ENCODE data around the gene RNF31. TPM values are rescaled to one million over a fixed set of nuclear protein-coding genes. Genes with fewer than 3 reads are reported as not detected.

Gene RNF31
- polyA plus RNA-seq, 1 donor from 2014 or later = 98.7 TPM

DNA sequence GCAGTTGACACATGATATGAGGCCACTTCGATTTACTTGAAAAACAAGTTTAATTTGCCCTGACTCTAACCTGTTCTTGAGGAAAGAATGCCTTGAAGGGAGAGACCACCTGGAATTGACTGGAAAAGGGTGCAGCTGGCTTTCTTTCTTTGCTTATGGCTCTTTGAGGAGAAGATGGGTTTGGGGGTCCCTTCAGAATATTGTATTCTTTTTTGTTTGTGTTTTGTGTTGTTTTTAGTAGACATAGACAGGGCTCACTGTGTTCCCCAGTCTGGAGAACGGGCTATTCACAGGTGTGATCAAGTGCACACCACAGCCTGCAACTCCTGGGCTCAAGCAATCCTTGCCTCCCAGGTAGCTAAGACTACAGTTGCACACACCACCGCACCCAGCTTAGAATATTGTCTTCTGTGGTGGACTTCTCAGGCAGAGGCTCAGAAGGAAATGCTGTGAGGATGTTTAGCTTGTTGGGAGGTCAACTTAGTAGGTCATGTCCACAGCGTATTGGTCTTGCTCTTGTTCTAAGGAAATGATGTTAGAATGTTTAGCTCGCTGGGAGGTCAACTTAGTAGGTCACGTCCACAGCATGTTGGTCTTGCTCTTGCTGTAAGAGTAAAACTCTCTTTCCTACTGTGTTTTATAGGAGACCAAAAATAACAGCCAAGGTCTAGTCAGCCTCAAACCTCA lies 31.0 kb upstream of the RNF31 start:
- H3K27ac ChIP-seq (ENCODE audit: low read length) = no peak overlapping the region
- TF ChIP-seq EP300 (conservative IDR thresholded peaks at IDR 0.05; ENCODE audit: poor library complexity, severe bottlenecking) = no peak
- TF ChIP-seq TAF1 (IDR thresholded peaks at IDR 0.05; ENCODE audit: low read depth) = no peak
- TF ChIP-seq, protein P1, sequence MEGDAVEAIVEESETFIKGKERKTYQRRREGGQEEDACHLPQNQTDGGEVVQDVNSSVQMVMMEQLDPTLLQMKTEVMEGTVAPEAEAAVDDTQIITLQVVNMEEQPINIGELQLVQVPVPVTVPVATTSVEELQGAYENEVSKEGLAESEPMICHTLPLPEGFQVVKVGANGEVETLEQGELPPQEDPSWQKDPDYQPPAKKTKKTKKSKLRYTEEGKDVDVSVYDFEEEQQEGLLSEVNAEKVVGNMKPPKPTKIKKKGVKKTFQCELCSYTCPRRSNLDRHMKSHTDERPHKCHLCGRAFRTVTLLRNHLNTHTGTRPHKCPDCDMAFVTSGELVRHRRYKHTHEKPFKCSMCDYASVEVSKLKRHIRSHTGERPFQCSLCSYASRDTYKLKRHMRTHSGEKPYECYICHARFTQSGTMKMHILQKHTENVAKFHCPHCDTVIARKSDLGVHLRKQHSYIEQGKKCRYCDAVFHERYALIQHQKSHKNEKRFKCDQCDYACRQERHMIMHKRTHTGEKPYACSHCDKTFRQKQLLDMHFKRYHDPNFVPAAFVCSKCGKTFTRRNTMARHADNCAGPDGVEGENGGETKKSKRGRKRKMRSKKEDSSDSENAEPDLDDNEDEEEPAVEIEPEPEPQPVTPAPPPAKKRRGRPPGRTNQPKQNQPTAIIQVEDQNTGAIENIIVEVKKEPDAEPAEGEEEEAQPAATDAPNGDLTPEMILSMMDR (IDR thresholded peaks at IDR 0.05; ENCODE audit: poor library complexity, severe bottlenecking) = no peak
- TF ChIP-seq RAD21 (conservative IDR thresholded peaks at IDR 0.05) = no peak
- TF ChIP-seq EZH2 (IDR thresholded peaks at IDR 0.05; ENCODE audit: borderline replicate concordance, insufficient read depth, low read length, poor library complexity, severe bottlenecking) = no peak
- TF ChIP-seq SMC3 (conservative IDR thresholded peaks at IDR 0.05; ENCODE audit: poor library complexity) = no peak
- no peak for TF ChIP-seq REST (IDR thresholded peaks at IDR 0.05; ENCODE audit: borderline replicate concordance)
- TF ChIP-seq MXI1 (conservative IDR thresholded peaks at IDR 0.05; ENCODE audit: poor library complexity, severe bottlenecking) = no peak
- TF ChIP-seq POLR2AphosphoS5 (IDR thresholded peaks at IDR 0.05) = no peak
- peaks cover 10% of the 10 kb centered on the region for H3K79me2 ChIP-seq (replicated peaks; ENCODE audit: insufficient read depth, low read length)
- peak overlapping the region; percentile 98 for H3K9ac ChIP-seq (ENCODE audit: low read length)
- no peaks in the 10 kb centered on the region for H3K9me2 ChIP-seq (ENCODE audit: insufficient read depth, low read length)
- H3K4me2 ChIP-seq (ENCODE audit: low read length) = peak overlapping the region; percentile 63
- H3K27me3 ChIP-seq (ENCODE audit: insufficient read depth, low read depth, low read length) = no peaks in the 10 kb centered on the region
- H2AFZ ChIP-seq (ENCODE audit: low read depth, low read length) = no peak overlapping the region
- no peaks in the 10 kb centered on the region for H3F3A ChIP-seq (ENCODE audit: insufficient read depth, low read length, poor library complexity, severe bottlenecking)
- H3K4me3 ChIP-seq (ENCODE audit: low read length) = peak overlapping the region; percentile 89
- H3K9me3 ChIP-seq (ENCODE audit: low read length) = no peaks in the 10 kb centered on the region
- no peaks in the 10 kb centered on the region for H3K36me3 ChIP-seq (ENCODE audit: insufficient read depth, low read length)
- no peaks in the 10 kb centered on the region for H4K20me1 ChIP-seq (ENCODE audit: insufficient read depth)

DNA sequence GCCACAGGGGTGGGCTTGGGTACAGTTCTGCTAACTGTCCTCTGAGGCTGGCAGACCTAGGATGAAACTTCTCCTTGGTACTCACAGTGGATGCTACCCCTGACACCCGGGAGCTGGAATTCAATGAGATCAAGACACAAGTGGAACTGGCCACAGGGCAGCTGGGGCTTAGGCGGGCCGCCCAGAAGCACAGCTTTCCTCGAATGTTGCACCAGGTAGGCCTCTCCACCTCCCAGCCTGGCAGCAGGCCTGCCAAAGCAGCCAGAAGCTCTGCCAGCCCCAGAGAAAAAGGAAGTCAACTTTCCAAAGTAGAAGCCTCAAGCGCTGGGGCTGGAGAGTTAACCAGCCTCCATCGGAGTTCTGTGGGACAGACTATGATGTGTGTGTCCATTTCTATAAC lies 30.1 kb upstream of the RNF31 start:
- H3K27ac ChIP-seq (ENCODE audit: low read length) = no peak overlapping the region
- no peak overlapping the region for H2AFZ ChIP-seq (ENCODE audit: low read depth, low read length)
- H3K27me3 ChIP-seq (ENCODE audit: insufficient read depth, low read depth, low read length) = no peaks in the 10 kb centered on the region
- no peak overlapping the region for H3K9ac ChIP-seq (ENCODE audit: low read length)
- no peaks in the 10 kb centered on the region for H3K36me3 ChIP-seq (ENCODE audit: insufficient read depth, low read length)
- no peaks in the 10 kb centered on the region for H4K20me1 ChIP-seq (ENCODE audit: insufficient read depth)
- peaks cover 10% of the 10 kb centered on the region for H3K79me2 ChIP-seq (replicated peaks; ENCODE audit: insufficient read depth, low read length)
- no peaks in the 10 kb centered on the region for H3K9me2 ChIP-seq (ENCODE audit: insufficient read depth, low read length)
- H3K4me3 ChIP-seq (ENCODE audit: low read length) = no peak overlapping the region
- TF ChIP-seq SMC3 (conservative IDR thresholded peaks at IDR 0.05; ENCODE audit: poor library complexity) = no peak
- no peak for TF ChIP-seq EP300 (conservative IDR thresholded peaks at IDR 0.05; ENCODE audit: poor library complexity, severe bottlenecking)
- TF ChIP-seq EZH2 (IDR thresholded peaks at IDR 0.05; ENCODE audit: borderline replicate concordance, insufficient read depth, low read length, poor library complexity, severe bottlenecking) = no peak
- no peak for TF ChIP-seq RAD21 (conservative IDR thresholded peaks at IDR 0.05)
- TF ChIP-seq MXI1 (conservative IDR thresholded peaks at IDR 0.05; ENCODE audit: poor library complexity, severe bottlenecking) = no peak
- TF ChIP-seq REST (IDR thresholded peaks at IDR 0.05; ENCODE audit: borderline replicate concordance) = no peak
- TF ChIP-seq, protein P1 (IDR thresholded peaks at IDR 0.05; ENCODE audit: poor library complexity, severe bottlenecking) = no peak
- no peak overlapping the region for H3K4me2 ChIP-seq (ENCODE audit: low read length)
- H3K9me3 ChIP-seq (ENCODE audit: low read length) = no peaks in the 10 kb centered on the region
- H3F3A ChIP-seq (ENCODE audit: insufficient read depth, low read length, poor library complexity, severe bottlenecking) = no peaks in the 10 kb centered on the region

Measured in neural cell (in vitro differentiated cells).